GM19468 (cell line): ENCODE results near the gene SGCA.

ENCODE experiments used
- ATAC-seq: cut with Tn5 transposase; IDR thresholded peaks from one replicate; pipeline ENCODE4 v1.9.1; 2021; ENCODE audit warnings: mild to moderate bottlenecking, moderate library complexity, moderate number of reproducible peaks; ENCODE audit not compliant: unreplicated experiment; ENCODE audit errors: extremely low read depth

SGCA gene

GRCh38 chr17:50148226-50149090 is 17.3 kb upstream of the SGCA start:
- ATAC-seq = no peak

GRCh38 chr17:50149091-50149416 is 16.8 kb upstream of the SGCA start:
- no peak for ATAC-seq

- ATAC-seq = no peak
Measured at GRCh38 chr17:50149417-50150353, 16.1 kb upstream of the SGCA start.

- no peak for ATAC-seq
Measured at GRCh38 chr17:50150354-50151040, 15.3 kb upstream of the SGCA start, which contains the start of gene PPP1R9B. PPP1R9B (minus strand) TSS chr17:50150677; CDS start chr17:50150513, 164 bp downstream.

- ATAC-seq = no peak
Measured at GRCh38 chr17:50151041-50151936, 14.5 kb upstream of the SGCA start.

GRCh38 chr17:50151937-50152547 is 13.8 kb upstream of the SGCA start:
- ATAC-seq = no peak

- ATAC-seq = no peak
Measured at GRCh38 chr17:50152736-50153135, 13.1 kb upstream of the SGCA start.

GRCh38 chr17:50153650-50154575 is 11.9 kb upstream of the SGCA start:
- no peak for ATAC-seq

- ATAC-seq = no peak
Measured at GRCh38 chr17:50154604-50155003, 11.2 kb upstream of the SGCA start.

GRCh38 chr17:50155115-50155819 is 10.5 kb upstream of the SGCA start:
- ATAC-seq = no peak

GRCh38 chr17:50157891-50158290 is 7.9 kb upstream of the SGCA start:
- no peak for ATAC-seq

GRCh38 chr17:50161023-50161910 is 4.5 kb upstream of the SGCA start:
- peak; percentile 44 for ATAC-seq

GRCh38 chr17:50161911-50162288 is 3.9 kb upstream of the SGCA start:
- ATAC-seq = no peak

GRCh38 chr17:50162466-50163254 is 3.1 kb upstream of the SGCA start:
- no peak for ATAC-seq

GRCh38 chr17:50163843-50164696 is 1.7 kb upstream of the SGCA start:
- no peak for ATAC-seq
